HG02588 (cell line): ENCODE results near the gene SP100.
A peak's percentile ranks its signal among the peaks of the same experiment; 100 is the strongest.
"Not testable (repeated sequence)": the region's sequence is repeated elsewhere in the genome, so short reads cannot be mapped to it uniquely, and the experiment has no call there.

ENCODE experiments used
- ATAC-seq: cut with Tn5 transposase; IDR thresholded peaks from one replicate; pipeline ENCODE4 v1.9.1; 2021; ENCODE audit warnings: mild to moderate bottlenecking, moderate library complexity; ENCODE audit not compliant: unreplicated experiment

SP100 gene

GRCh38 chr2:230418341-230419016 is 2.5 kb downstream of the SP100 start:
- ATAC-seq, result no peak

DNA sequence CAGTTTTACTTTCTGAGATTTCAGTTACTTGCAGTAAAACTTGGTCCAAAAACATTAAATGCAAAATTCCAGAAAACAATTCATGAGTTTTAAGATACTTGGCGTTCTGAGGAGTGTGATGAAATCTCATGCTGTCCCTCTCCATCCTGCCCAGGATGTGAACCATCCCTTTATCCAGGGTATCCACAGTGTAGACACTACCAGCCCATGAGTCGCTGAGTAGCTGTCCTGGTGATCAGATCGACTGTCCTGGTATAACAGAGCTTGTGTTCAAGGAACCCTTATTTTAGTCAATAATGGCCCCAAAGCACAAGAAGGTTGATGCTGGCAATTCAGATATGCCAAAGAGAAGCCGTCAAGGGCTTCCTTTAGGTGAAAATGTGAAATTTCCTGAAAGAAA is 3.2 kb downstream of the SP100 start:
- ATAC-seq, result no peak

DNA sequence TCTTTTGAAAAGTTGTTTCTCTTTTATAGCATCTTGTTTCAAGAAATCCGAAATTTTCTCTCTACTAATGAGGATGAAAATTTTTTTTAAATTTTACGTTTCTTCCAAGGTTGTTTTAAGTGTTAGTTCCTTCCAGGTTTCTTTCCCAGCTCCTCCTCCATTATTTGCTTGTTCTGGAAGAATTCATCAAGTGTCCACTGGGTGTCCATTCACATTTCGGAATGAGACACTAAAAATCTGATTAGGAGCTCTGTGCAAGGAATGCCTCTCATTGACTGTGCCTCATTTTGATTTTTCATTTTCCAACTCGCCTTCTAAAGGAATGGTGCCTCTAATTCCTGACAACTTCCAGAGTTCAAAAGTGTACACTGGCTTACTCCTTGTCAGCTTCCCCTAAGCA is 6.1 kb downstream of the SP100 start:
- no peak for ATAC-seq

DNA sequence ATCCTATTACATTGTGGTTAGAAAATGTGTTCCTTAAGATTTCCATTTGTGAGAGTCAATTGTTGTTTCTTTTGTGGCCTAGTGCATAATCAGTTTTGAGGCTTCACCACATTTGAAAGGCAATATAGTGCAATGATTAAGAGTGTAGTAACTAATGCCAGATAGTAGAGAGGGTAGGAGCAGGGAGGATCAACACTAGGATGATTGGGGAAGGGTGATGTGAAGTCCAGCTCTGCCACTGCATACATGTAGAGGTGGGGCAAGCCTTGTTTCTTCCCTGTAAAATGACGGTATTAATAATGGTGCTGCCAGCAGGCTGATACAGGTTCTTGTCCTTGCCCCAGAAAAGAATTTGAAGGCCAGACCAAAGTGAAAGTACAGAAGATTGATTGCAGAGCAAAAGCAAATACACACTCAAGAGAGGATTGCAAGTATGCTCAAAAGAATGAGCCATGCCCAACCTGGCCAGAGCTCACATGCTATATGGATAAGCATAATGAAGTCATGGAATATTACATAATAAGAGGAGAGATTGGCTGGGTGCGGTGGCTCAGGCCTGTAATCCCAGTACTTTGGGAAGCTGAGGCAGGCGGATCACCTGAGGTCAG is 8.0 kb downstream of the SP100 start:
- ATAC-seq, result no peak

DNA sequence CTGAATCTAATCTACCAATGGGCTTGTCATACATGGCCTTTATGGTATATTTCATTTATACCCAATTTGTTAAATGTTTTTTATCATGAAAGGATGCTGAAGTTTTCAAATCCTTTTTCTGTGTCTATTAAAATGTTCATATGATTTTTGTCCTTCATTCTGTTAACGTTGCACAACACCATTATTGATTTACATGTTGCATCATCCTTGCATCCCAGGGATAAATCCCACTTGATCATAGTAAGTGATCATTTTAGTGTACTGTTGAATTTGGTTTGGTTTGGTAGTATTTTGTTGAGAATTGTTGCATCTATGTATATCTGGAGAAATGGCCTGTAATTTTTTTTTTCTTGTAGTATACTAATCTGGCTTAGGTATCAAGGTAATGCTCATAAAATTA is 9.4 kb downstream of the SP100 start:
- no peak for ATAC-seq

GRCh38 chr2:230429513-230429912 is 13.5 kb downstream of the SP100 start:
- no peak for ATAC-seq

GRCh38 chr2:230430957-230431910 is 15.2 kb downstream of the SP100 start:
- no peak for ATAC-seq

GRCh38 chr2:230434677-230435324 is 18.8 kb downstream of the SP100 start:
- ATAC-seq, result no peak

DNA sequence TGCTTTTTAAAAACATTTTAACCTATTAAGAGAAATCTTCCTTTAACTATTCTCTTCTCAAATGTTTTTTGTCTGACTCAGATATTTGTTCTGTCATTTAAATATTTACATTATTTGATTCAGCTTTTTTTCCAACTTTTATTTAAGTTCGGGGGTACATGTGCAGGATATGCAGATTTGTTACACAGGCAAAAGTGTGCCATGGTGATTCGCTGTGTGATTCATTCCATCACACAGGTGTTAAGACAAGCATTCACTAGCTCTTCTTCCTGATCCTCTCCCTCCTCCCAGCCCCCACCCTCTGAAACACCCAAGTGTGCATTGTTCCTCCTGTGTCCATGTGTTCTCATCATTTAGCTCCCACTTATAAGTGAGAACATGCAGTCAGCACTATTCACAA is 19.4 kb downstream of the SP100 start:
- no peak for ATAC-seq

- ATAC-seq, result not testable (repeated sequence)
Measured at GRCh38 chr2:230439121-230439520, 23.1 kb downstream of the SP100 start.

- ATAC-seq, result no peak
Measured at GRCh38 chr2:230439590-230439989, 23.6 kb downstream of the SP100 start.

GRCh38 chr2:230441227-230441897 is 25.4 kb downstream of the SP100 start:
- ATAC-seq, result no peak

- ATAC-seq, result no peak
Measured at GRCh38 chr2:230443541-230443940, 27.5 kb downstream of the SP100 start.

- ATAC-seq, result no peak
Measured at GRCh38 chr2:230444832-230445231, 28.8 kb downstream of the SP100 start.

GRCh38 chr2:230447036-230447435 is 31.0 kb downstream of the SP100 start:
- ATAC-seq, result no peak

DNA sequence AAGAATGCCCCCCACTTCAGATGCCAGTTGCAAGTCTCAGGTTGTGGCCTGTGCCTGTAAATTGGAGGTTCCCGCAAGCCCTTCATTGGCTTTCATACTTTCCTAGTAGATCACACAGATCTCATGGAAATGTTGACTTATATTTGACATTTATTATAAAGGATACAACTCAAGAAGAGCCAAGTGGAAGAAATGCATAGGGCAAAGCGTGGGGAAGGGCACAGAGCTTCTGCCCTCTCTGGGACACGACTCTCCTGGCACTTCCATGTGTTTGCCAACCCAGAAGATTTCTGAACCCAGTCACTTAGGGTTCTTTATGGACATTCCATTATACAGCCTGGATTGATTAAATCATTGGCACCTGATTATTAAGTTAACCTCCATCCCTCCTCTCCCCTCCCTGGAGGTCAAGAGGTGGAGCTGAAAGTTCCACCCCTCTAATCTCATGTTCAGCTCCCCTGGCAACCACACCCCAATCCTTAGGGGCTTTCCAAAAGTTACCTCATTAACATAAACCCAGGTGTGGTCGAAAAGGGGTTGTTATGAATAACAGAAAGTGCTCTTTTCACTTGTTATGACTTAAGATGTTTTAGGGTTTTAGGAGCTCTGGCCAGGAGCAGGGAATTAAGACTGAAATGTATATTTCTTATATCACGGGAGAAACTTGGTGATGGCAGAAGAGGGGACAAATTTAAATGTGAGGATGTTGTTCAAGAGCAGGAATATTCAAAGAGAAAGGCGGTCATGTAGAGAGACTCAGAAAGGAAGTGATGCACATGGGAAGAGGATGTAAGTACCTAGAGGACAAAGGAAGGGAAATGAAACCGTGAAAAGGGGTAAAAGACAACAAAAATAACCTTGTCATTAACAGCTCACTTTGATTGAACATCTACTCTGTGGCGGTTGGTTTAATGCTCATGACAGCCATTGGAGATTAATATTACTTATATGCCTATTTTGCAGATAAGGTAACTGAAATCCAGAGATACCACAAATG is 31.8 kb downstream of the SP100 start:
- ATAC-seq, result peak; percentile 77

DNA sequence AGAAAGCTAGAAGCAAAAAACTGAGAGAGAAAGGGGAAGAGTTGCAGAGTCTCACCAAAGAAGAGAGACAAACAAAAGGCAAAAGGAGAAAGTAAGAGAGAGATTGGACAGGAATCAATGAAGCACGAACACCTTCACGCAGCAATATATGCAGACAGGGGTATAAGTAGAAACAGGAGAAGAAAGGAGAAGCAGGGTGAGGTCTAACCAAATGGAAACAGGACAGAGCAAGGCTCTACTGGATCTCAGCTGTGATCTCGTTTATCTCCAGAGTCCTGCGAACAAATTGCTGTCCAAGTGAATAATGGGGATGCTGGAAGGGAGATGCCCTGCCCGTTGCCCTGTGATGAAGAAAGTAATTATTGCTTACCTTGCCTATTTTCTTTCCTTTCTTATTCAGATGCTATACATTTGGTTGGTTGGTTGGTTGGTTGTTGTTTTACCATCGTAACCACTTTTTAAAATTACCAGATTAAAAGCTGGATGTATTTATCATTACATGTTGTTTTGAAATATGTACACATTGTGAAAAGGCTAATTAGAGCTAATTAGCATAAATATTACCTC is 34.0 kb downstream of the SP100 start:
- no peak for ATAC-seq

DNA sequence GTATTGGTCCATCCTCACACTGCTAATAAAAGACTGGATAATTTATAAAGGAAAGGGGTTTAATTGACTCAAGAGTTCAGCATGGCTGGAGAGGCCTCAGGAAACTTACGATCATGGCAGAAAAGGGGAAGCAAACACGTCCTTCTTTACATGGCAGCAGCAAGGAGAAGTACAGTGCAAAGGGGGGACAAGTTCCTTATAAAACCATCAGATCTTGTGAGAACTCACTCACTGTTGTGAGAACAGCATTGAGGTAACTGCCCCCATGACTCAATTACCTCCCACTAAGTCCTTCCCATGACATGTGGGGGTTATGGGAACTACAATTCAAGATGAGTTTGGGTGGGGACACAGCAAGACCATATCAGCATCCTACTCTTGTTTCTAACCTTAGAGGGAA is 37.0 kb downstream of the SP100 start:
- no peak for ATAC-seq

- ATAC-seq, result no peak
Measured at GRCh38 chr2:230455005-230455684, 39.1 kb downstream of the SP100 start.
